A204.1 (cell line): ENCODE data around the gene SLC4A11.

Experiments
- FAIRE-seq: peaks from 2 replicates; lab custom pipeline; 2012; peaks lifted over from hg19 to GRCh38; lab: Jason Lieb, UNC

The SLC4A11 gene

GRCh38 chr20:3245711-3246110 lies 6.7 kb upstream of the SLC4A11 start:
- no peak for FAIRE-seq

- FAIRE-seq = no peak
These were observed 6.2 kb upstream of the SLC4A11 start for GRCh38 chr20:3245156-3245555.

GRCh38 chr20:3244613-3245012 lies 5.6 kb upstream of the SLC4A11 start:
- FAIRE-seq = no peak

- no peak for FAIRE-seq
These were observed 4.8 kb upstream of the SLC4A11 start for GRCh38 chr20:3243718-3244358.

GRCh38 chr20:3242172-3242692 lies 3.2 kb upstream of the SLC4A11 start:
- no peak for FAIRE-seq

- no peak for FAIRE-seq
These were observed 1.9 kb upstream of the SLC4A11 start for GRCh38 chr20:3240776-3241363.

- no peak for FAIRE-seq
These were observed 1.1 kb upstream of the SLC4A11 start for GRCh38 chr20:3239867-3240775.

GRCh38 chr20:3238616-3239025 lies 369 bp downstream of the SLC4A11 start:
- no peak for FAIRE-seq

- no peak for FAIRE-seq
These were observed 903 bp downstream of the SLC4A11 start for GRCh38 chr20:3237958-3238615.

- no peak for FAIRE-seq
These were observed 1.7 kb downstream of the SLC4A11 start for GRCh38 chr20:3237011-3237957.

GRCh38 chr20:3235666-3236324 lies 3.2 kb downstream of the SLC4A11 start:
- FAIRE-seq = no peak

GRCh38 chr20:3233991-3234498 lies 4.9 kb downstream of the SLC4A11 start:
- FAIRE-seq = no peak

GRCh38 chr20:3233131-3233990 lies 5.6 kb downstream of the SLC4A11 start:
- FAIRE-seq = no peak

GRCh38 chr20:3231889-3232588 lies 7.0 kb downstream of the SLC4A11 start:
- FAIRE-seq = no peak

GRCh38 chr20:3231116-3231515 lies 7.9 kb downstream of the SLC4A11 start:
- no peak for FAIRE-seq

GRCh38 chr20:3229798-3230197 lies 9.2 kb downstream of the SLC4A11 start:
- no peak for FAIRE-seq

- no peak for FAIRE-seq
These were observed 9.8 kb downstream of the SLC4A11 start for GRCh38 chr20:3229158-3229557.

- FAIRE-seq = no peak
These were observed 10.3 kb downstream of the SLC4A11 start for GRCh38 chr20:3228750-3229032.
